SU-DHL-6 (cell line): ENCODE measurements around the gene EXD2.
"Not testable (repeated sequence)": the region's sequence is repeated elsewhere in the genome, so short reads cannot be mapped to it uniquely, and the experiment has no call there.

Source experiments
- H2AFZ ChIP-seq: fragments of 200-600 bp; sonication (generic); 2 replicates; pipeline ENCODE4 v1.6.1; 2014; ENCODE audit warnings: low read depth, mild to moderate bottlenecking, moderate library complexity, mixed read lengths, antibody characterized with exemption, low read length; ENCODE audit not compliant: severe bottlenecking
- H3F3A ChIP-seq: fragments of 200-600 bp; shearing (Covaris generic); 2 replicates; pipeline ENCODE4 v1.6.0; 2016; ENCODE audit warnings: antibody characterized with exemption, mild to moderate bottlenecking; ENCODE audit not compliant: insufficient read depth
- H3K27ac ChIP-seq: fragments of 200-600 bp; sonication (generic); 2 replicates; pipeline ENCODE4 v1.5.1; 2016; ENCODE audit warnings: low read depth, mild to moderate bottlenecking, low read length, moderate library complexity, mixed read lengths
- H3K27me3 ChIP-seq: fragments of 200-600 bp; sonication (generic), shearing (Covaris generic); 2 replicates; pipeline ENCODE4 v1.6.0; 2014; ENCODE audit warnings: mild to moderate bottlenecking, low read length
- H3K36me3 ChIP-seq: fragments of 200-600 bp; sonication (generic); 2 replicates; pipeline ENCODE4 v1.6.1; 2014; ENCODE audit warnings: mild to moderate bottlenecking, low read length, mixed read lengths
- H3K4me2 ChIP-seq: fragments of 300-600, 200-600 bp; shearing (Covaris generic), sonication (generic); 2 replicates; pipeline ENCODE4 v1.6.0; 2014; ENCODE audit warnings: low read length, low read depth, mild to moderate bottlenecking; ENCODE audit not compliant: poor library complexity, severe bottlenecking
- H3K4me3 ChIP-seq: fragments of 200-600 bp; sonication (generic); 2 replicates; pipeline ENCODE4 v1.5.1; 2014; ENCODE audit warnings: antibody characterized with exemption, low read length, mild to moderate bottlenecking, mixed read lengths; ENCODE audit not compliant: insufficient read depth, poor library complexity, severe bottlenecking
- H3K79me2 ChIP-seq: fragments of 200-600 bp; sonication (generic); 2 replicates; pipeline ENCODE4 v1.6.1; 2014; ENCODE audit warnings: mild to moderate bottlenecking, low read length, moderate library complexity; ENCODE audit not compliant: insufficient read depth
- H3K9ac ChIP-seq: fragments of 200-600 bp; sonication (generic); 2 replicates; pipeline ENCODE4 v1.7.0; 2014; ENCODE audit warnings: mild to moderate bottlenecking, low read length
- H3K9me2 ChIP-seq: fragments of 200-600 bp; sonication (generic); replicated peaks from 2 replicates; pipeline ENCODE4 v1.6.1; 2014; ENCODE audit warnings: low read length; ENCODE audit not compliant: insufficient read depth
- H3K9me3 ChIP-seq: fragments of 200-600 bp; sonication (generic); 2 replicates; pipeline ENCODE4 v1.6.1; 2014; ENCODE audit warnings: low read length, mixed read lengths; ENCODE audit not compliant: insufficient read depth
- H4K20me1 ChIP-seq: fragments of 200-600 bp; sonication (generic); 2 replicates; pipeline ENCODE4 v1.6.1; 2014; ENCODE audit warnings: low read depth, mild to moderate bottlenecking, antibody characterized with exemption, low read length, moderate library complexity, mixed read lengths
- CTCF ChIP-seq: fragments of 200-600 bp; sonication (generic); IDR thresholded peaks from one replicate; pipeline ENCODE4 v1.5.1; 2017; ENCODE audit warnings: antibody characterized with exemption, mild to moderate bottlenecking, low read length, moderate library complexity; ENCODE audit not compliant: insufficient read depth, poor library complexity, severe bottlenecking
- EZH2phosphoT487 ChIP-seq: fragments of 200-600 bp; sonication (generic), shearing (Covaris generic); conservative IDR thresholded peaks from 2 replicates; pipeline ENCODE4 v1.6.1; 2018; ENCODE audit warnings: mild to moderate bottlenecking, antibody characterized with exemption, low read length, moderate library complexity, mixed read lengths

EXD2 gene

GRCh38 chr14:69270795-69271708 is 79.8 kb downstream of the EXD2 start:
- H4K20me1 ChIP-seq = no peaks in the 10 kb centered on the region
- no peaks in the 10 kb centered on the region for H3K79me2 ChIP-seq
- no peak overlapping the region for H3K27ac ChIP-seq
- H3K9ac ChIP-seq = no peak overlapping the region
- no peaks in the 10 kb centered on the region for H3K27me3 ChIP-seq
- no peak for TF ChIP-seq CTCF
- no peak for TF ChIP-seq EZH2phosphoT487
- no peak overlapping the region for H3K4me2 ChIP-seq
- H3K4me3 ChIP-seq = no peak overlapping the region
- H3K9me2 ChIP-seq = no peaks in the 10 kb centered on the region
- H3K36me3 ChIP-seq = no peaks in the 10 kb centered on the region
- no peaks in the 10 kb centered on the region for H3K9me3 ChIP-seq
- no peak overlapping the region for H2AFZ ChIP-seq
- H3F3A ChIP-seq = no peaks in the 10 kb centered on the region

- Histone ChIP-seq H4K20me1 (no peaks in the 10 kb centered on the region), H3F3A (no peaks in the 10 kb centered on the region), H3K36me3 (no peaks in the 10 kb centered on the region), H3K4me2 (no peak overlapping the region), H3K79me2 (no peaks in the 10 kb centered on the region), H3K9ac (no peak overlapping the region), H3K4me3 (no peak overlapping the region), H3K9me3 (no peaks in the 10 kb centered on the region), H3K27ac (no peak overlapping the region), H3K9me2 (no peaks in the 10 kb centered on the region), H2AFZ (no peak overlapping the region), H3K27me3 (no peaks in the 10 kb centered on the region)
- TF ChIP-seq CTCF = no peak
- no peak for TF ChIP-seq EZH2phosphoT487
These were observed 83.0 kb downstream of the EXD2 start for GRCh38 chr14:69274321-69274720.

- Histone ChIP-seq H3K4me3 (no peak overlapping the region), H3K36me3 (no peaks in the 10 kb centered on the region), H2AFZ (no peak overlapping the region), H3K79me2 (no peaks in the 10 kb centered on the region), H3F3A (no peaks in the 10 kb centered on the region), H3K9me3 (no peaks in the 10 kb centered on the region), H3K9me2 (no peaks in the 10 kb centered on the region), H4K20me1 (no peaks in the 10 kb centered on the region), H3K27me3 (no peaks in the 10 kb centered on the region), H3K4me2 (no peak overlapping the region), H3K27ac (no peak overlapping the region), H3K9ac (no peak overlapping the region)
- TF ChIP-seq EZH2phosphoT487 = no peak
- no peak for TF ChIP-seq CTCF
These were observed 84.0 kb downstream of the EXD2 start for GRCh38 chr14:69275331-69275730.

GRCh38 chr14:69277356-69277755 is 86.1 kb downstream of the EXD2 start:
- H3K9me3 ChIP-seq, H4K20me1 ChIP-seq, H3F3A ChIP-seq, H3K4me2 ChIP-seq, H3K27me3 ChIP-seq, H3K27ac ChIP-seq, H3K36me3 ChIP-seq, H2AFZ ChIP-seq, H3K9ac ChIP-seq, H3K9me2 ChIP-seq, H3K79me2 ChIP-seq, H3K4me3 ChIP-seq: not testable (repeated sequence)
